ENCODE measurements around the gene CRIM1. TPM values are rescaled to one million over a fixed set of nuclear protein-coding genes. Genes with fewer than 3 reads are reported as not detected.

CRIM1 gene
- total RNA-seq, 4 donors from 2014 or later, result 71.7 to 132 (median 118) TPM

- 80 to 81% methylated on average over 8 of the region's 8 CpGs for WGBS, 2 donors
- TF ChIP-seq POLR2A (IDR thresholded peaks at IDR 0.05) (no peak), CTCF (IDR thresholded peaks at IDR 0.05) (no peak)
- intact Hi-C loops (cut with DNase I; ENCODE audit: low total_unique reads), result no loop called here
- no peak for DNase-seq (ENCODE audit: low spot score in 2 of 2)
- H3K4me3 ChIP-seq (ENCODE audit: low read depth, poor library complexity, severe bottlenecking), result no peak overlapping the region
These were observed 160.7 kb downstream of the CRIM1 start for GRCh38 chr2:36516136-36516870.

DNA sequence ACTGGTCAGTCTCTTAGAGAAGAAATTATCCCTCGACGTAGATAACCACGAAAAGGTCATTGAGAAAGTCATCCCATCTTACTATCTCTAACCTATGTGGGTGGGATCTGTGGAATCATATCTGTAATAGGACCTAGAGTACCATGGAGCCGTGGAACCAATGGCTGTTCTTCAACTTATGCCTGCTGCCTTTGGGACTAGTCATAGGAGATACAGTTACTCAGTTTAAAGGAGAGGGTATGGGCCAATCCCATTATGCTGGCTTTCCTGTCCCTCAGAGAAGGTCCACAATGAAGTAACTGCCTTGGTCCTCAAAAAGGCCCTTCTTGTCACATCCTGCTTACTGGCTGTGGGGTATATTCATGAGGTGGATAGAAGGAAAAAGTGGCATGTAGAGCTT, 164.9 kb downstream of the CRIM1 start:
- intact Hi-C loops (cut with DNase I; ENCODE audit: low total_unique reads), result no loop called here
- DNase-seq (ENCODE audit: low spot score in 2 of 2), result no peak
- 96 to 100% methylated on average over 4 of the region's 4 CpGs for WGBS, 2 donors
- H3K4me3 ChIP-seq (ENCODE audit: low read depth, poor library complexity, severe bottlenecking), result no peak overlapping the region
- no peak for TF ChIP-seq CTCF (IDR thresholded peaks at IDR 0.05)
- TF ChIP-seq POLR2A (IDR thresholded peaks at IDR 0.05), result no peak

- 85 to 88% methylated on average over 4 of the region's 4 CpGs for WGBS, 2 donors
- intact Hi-C loops (cut with DNase I; ENCODE audit: low total_unique reads), result no loop called here
- TF ChIP-seq POLR2A (IDR thresholded peaks at IDR 0.05), result no peak
- no peak for TF ChIP-seq CTCF (IDR thresholded peaks at IDR 0.05)
These were observed 167.6 kb downstream of the CRIM1 start for GRCh38 chr2:36523153-36523552.

GRCh38 chr2:36525245-36525644, 169.7 kb downstream of the CRIM1 start:
- 91 to 93% methylated on average over 5 of the region's 5 CpGs for WGBS, 2 donors
- DNase-seq (ENCODE audit: low spot score in 2 of 2), result no peak
- no peak for TF ChIP-seq CTCF (IDR thresholded peaks at IDR 0.05)
- intact Hi-C loops (cut with DNase I; ENCODE audit: low total_unique reads), result no loop called here
- no peak overlapping the region for H3K4me3 ChIP-seq (ENCODE audit: low read depth, poor library complexity, severe bottlenecking)

More at GRCh38 chr2:36523153-36523552, 167.6 kb downstream of the CRIM1 start:
- no peak overlapping the region for H3K4me3 ChIP-seq (ENCODE audit: low read depth, poor library complexity, severe bottlenecking)
- no peak for DNase-seq (ENCODE audit: low spot score in 2 of 2)

DNA sequence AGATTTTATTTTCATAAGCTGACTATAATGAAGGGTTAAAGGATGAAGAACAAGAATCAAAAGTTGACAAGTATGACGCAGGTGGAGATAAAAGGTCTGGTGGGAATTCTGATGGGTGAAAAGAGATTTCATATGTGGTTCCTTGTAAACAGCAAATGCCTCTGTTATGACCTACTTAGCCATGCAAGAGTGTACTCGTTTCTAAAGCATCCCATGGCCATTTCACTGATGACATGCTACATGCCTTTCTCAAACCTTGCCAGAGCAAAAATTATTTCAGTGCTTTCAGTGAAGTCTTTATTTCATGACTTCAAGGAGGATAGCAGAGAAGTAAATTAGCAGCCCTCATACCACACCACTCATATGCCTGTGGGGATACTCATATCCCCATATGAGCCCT, 170.6 kb downstream of the CRIM1 start:
- 60 to 64% methylated on average over 2 of the region's 2 CpGs for WGBS, 2 donors
- no peak for TF ChIP-seq CTCF (IDR thresholded peaks at IDR 0.05)
- TF ChIP-seq POLR2A (IDR thresholded peaks at IDR 0.05), result no peak
- DNase-seq (ENCODE audit: low spot score in 2 of 2), result no peak
- intact Hi-C loops (cut with DNase I; ENCODE audit: low total_unique reads), result no loop called here
- no peak overlapping the region for H3K4me3 ChIP-seq (ENCODE audit: low read depth, poor library complexity, severe bottlenecking)

- DNase-seq (ENCODE audit: low spot score in 2 of 2), result no peak
- no peak for TF ChIP-seq POLR2A (IDR thresholded peaks at IDR 0.05)
- no peak for TF ChIP-seq CTCF (IDR thresholded peaks at IDR 0.05)
- no peak overlapping the region for H3K4me3 ChIP-seq (ENCODE audit: low read depth, poor library complexity, severe bottlenecking)
- intact Hi-C loops (cut with DNase I; ENCODE audit: low total_unique reads), result no loop called here
- 82 to 87% methylated on average over 4 of the region's 4 CpGs for WGBS, 2 donors
These were observed 172.7 kb downstream of the CRIM1 start for GRCh38 chr2:36528274-36528673.

Measured in lower leg skin (tissue), 4 donors.